Measurements from ENCODE around the gene TPCN1. TPM values are rescaled to one million over a fixed set of nuclear protein-coding genes. Genes with fewer than 3 reads are reported as not detected.
A peak's percentile ranks its signal among the peaks of the same experiment; 100 is the strongest.

TPCN1 gene
- total RNA-seq, 1 experiment from 2014 or later = 13.5 TPM

GRCh38 chr12:113208041-113208934 lies 13.0 kb upstream of the TPCN1 start:
- Histone ChIP-seq H4K91ac (ENCODE audit: insufficient read length, low read depth, low read length) (no peak overlapping the region), H3K4me2 (ENCODE audit: insufficient read depth, insufficient read length, low read length) (no peak overlapping the region), H2BK20ac (ENCODE audit: low read depth, low read length, poor library complexity, severe bottlenecking) (no peak overlapping the region), H3K4ac (ENCODE audit: low read depth, low read length) (no peak overlapping the region), H3K79me2 (ENCODE audit: insufficient read depth, low read length) (no peaks in the 10 kb centered on the region), H4K5ac (ENCODE audit: insufficient read length, low read depth, low read length) (no peak overlapping the region), H3K27me3 (ENCODE audit: insufficient read depth, low read length) (no peaks in the 10 kb centered on the region), H2AFZ (ENCODE audit: low read length) (no peak overlapping the region), H3K23ac (ENCODE audit: insufficient read length, low read depth, low read length) (no peak overlapping the region), H4K8ac (replicated peaks; ENCODE audit: insufficient read length, low read depth, low read length) (no peak overlapping the region), H2BK12ac (ENCODE audit: insufficient read length, low read depth, low read length) (no peak overlapping the region), H3K27ac (ENCODE audit: insufficient read length, low read depth, low read length) (no peak overlapping the region), H2AK5ac (ENCODE audit: insufficient read length, low read length) (no peak overlapping the region), H3K79me1 (ENCODE audit: insufficient read depth, low read depth, low read length, poor library complexity, severe bottlenecking) (no peaks in the 10 kb centered on the region), H3K14ac (ENCODE audit: insufficient read depth, low read length) (no peak overlapping the region), H4K20me1 (ENCODE audit: control insufficient read depth, insufficient read depth, insufficient read length) (no peaks in the 10 kb centered on the region), H3K9ac (ENCODE audit: extremely low read depth, insufficient read length, low read length) (no peak overlapping the region), H3K56ac (ENCODE audit: insufficient read length, low read depth, low read length) (no peak overlapping the region), H2BK5ac (ENCODE audit: insufficient read length, low read length) (no peak overlapping the region), H3K18ac (ENCODE audit: insufficient read length, low read depth, low read length) (no peak overlapping the region), H2BK15ac (ENCODE audit: low read depth, low read length) (no peak overlapping the region), H3K4me1 (ENCODE audit: insufficient read depth, low read length) (peaks cover 3% of the 10 kb centered on the region; the same call in 1 of the 2 replicates), H3K9me3 (ENCODE audit: control insufficient read depth, low read depth, low read length) (no peaks in the 10 kb centered on the region), H3T11ph (ENCODE audit: low read length) (no peak overlapping the region), H3K23me2 (ENCODE audit: insufficient read length, low read depth, low read length, poor library complexity, severe bottlenecking) (no peaks in the 10 kb centered on the region), H2BK120ac (ENCODE audit: low read depth, low read length, poor library complexity, severe bottlenecking) (no peak overlapping the region)
- TF ChIP-seq CTCF (conservative IDR thresholded peaks at IDR 0.05) = no peak
- H3K9me3 Mint-ChIP-seq = peaks cover 0 to 6% of the 10 kb centered on the region in 2 experiments; a peak in 1 of 5 replicates
- H3K4me3 Mint-ChIP-seq = no peak overlapping the region
- no peaks in the 10 kb centered on the region; the same call in 1 of the 2 replicates for H3K27me3 Mint-ChIP-seq (ENCODE audit: low read depth)
- peaks cover 12 to 14% of the 10 kb centered on the region in 2 experiments for H3K4me1 Mint-ChIP-seq
- peaks cover 2 to 13% (median 6%) of the 10 kb centered on the region in 3 experiments; a peak in 6 of 7 replicates for H3K36me3 Mint-ChIP-seq (ENCODE audit: insufficient read depth in 1 of 3, low read depth in 3 of 3)
- peak overlapping the region in 2 of 3 experiments; percentile 75 to 89; a peak in 4 of 7 replicates for H3K27ac Mint-ChIP-seq
- WGBS (ENCODE audit: extremely low coverage, insufficient read length, low lambda C conversion rate) = no CpG with 5 or more reads among the region's 10 CpGs
- no peak for DNase-seq

Data from H9 (cell line).